SK-N-SH (cell line): Measurements from ENCODE around the gene TBCC. TPM values are rescaled to one million over a fixed set of nuclear protein-coding genes. Genes with fewer than 3 reads are reported as not detected.

ENCODE experiments used
- CTCF ChIA-PET: fragments of 300-600, 350-600 bp; formaldehyde crosslinking; extraction: SDS; loops from one replicate; lab custom pipeline; 2021; lab: Yijun Ruan, JAX
- POLR2A ChIA-PET: fragments of 350-600 bp; sonication (Branson Sonifier 250); formaldehyde crosslinking; extraction: SDS; loops from one replicate; lab custom pipeline; 2020; ENCODE audit warnings: antibody characterized with exemption, inconsistent platforms; lab: Yijun Ruan, JAX
- DNase-seq: peaks from one replicate; pipeline ENCODE4 v3.0.0; 2012
- H2AFZ ChIP-seq: fragments of 200-600 bp; sonication (generic); 2 replicates; pipeline ENCODE4 v1.8.1; 2016; ENCODE audit warnings: antibody characterized with exemption, mild to moderate bottlenecking, low read depth
- H3F3A ChIP-seq: fragments of 200-600 bp; sonication (generic); replicated peaks from 2 replicates; pipeline ENCODE3; 2016; ENCODE audit warnings: antibody characterized with exemption, mild to moderate bottlenecking; ENCODE audit not compliant: insufficient read depth
- H3K27ac ChIP-seq, 2 experiments: fragments of 200-500 bp in 1 of 2; fragments of 200-600 bp in 1 of 2; sonication (Bioruptor generic) in 1 of 2; sonication (generic), shearing (Covaris generic) in 1 of 2; 2 replicates each; pipeline versions ENCODE4 v1.5.1 to v1.6.1; 2014 to 2016; ENCODE audit warnings: low read depth in 2 of 2, inconsistent platforms in 1 of 2, low read length in 1 of 2, mild to moderate bottlenecking in 1 of 2, mixed read lengths in 1 of 2
- H3K27me3 ChIP-seq: fragments of 200-600 bp; sonication (generic), shearing (Covaris generic); 2 replicates; pipeline ENCODE4 v1.6.1; 2016; ENCODE audit warnings: mixed run types; ENCODE audit not compliant: insufficient read depth
- H3K36me3 ChIP-seq, 2 experiments: fragments of 200-500 bp in 1 of 2; fragments of 200-600 bp in 1 of 2; sonication (Bioruptor generic) in 1 of 2; sonication (generic) in 1 of 2; replicated peaks in 1 of 2; 2 replicates each; pipeline versions ENCODE3 to v1.5.1; 2014 to 2016; ENCODE audit warnings: low read length in 1 of 2, mild to moderate bottlenecking in 1 of 2; ENCODE audit not compliant: insufficient read depth in 2 of 2, control insufficient read depth in 1 of 2
- H3K4me1 ChIP-seq, 2 experiments: fragments of 200-500 bp in 1 of 2; fragments of 200-600 bp in 1 of 2; sonication (Bioruptor generic) in 1 of 2; sonication (generic), shearing (Covaris generic) in 1 of 2; 2 replicates each; pipeline versions ENCODE4 v1.5.1 to v1.6.1; 2014 to 2016; ENCODE audit warnings: low read depth in 1 of 2, low read length in 1 of 2, mixed run types in 1 of 2; ENCODE audit not compliant: insufficient read depth in 2 of 2, control insufficient read depth in 1 of 2
- H3K4me2 ChIP-seq: fragments of 200-600 bp; sonication (generic), shearing (Covaris generic); 2 replicates; pipeline ENCODE4 v1.6.1; 2017; ENCODE audit warnings: mixed run types
- H3K4me3 ChIP-seq, 2 experiments: fragments of 200-500 bp in 1 of 2; fragments of 200-600 bp in 1 of 2; sonication (Bioruptor generic) in 1 of 2; sonication (generic), shearing (Covaris generic) in 1 of 2; 2 replicates each; pipeline versions ENCODE4 v1.5.1 to v1.8.1; 2014 to 2016; ENCODE audit warnings: low read depth in 2 of 2, inconsistent platforms in 1 of 2, low read length in 1 of 2, mild to moderate bottlenecking in 1 of 2, mixed read lengths in 1 of 2, moderate library complexity in 1 of 2
- H3K79me2 ChIP-seq: fragments of 200-600 bp; sonication (generic); 2 replicates; pipeline ENCODE4 v1.8.1; 2017; ENCODE audit warnings: mild to moderate bottlenecking; ENCODE audit not compliant: insufficient read depth
- H3K9ac ChIP-seq: fragments of 200-600 bp; sonication (generic); 2 replicates; pipeline ENCODE4 v1.6.1; 2017; ENCODE audit warnings: mixed run types
- H3K9me2 ChIP-seq: fragments of 200-600 bp; sonication (generic); 2 replicates; pipeline ENCODE4 v1.6.1; 2017; ENCODE audit warnings: mixed run types
- H3K9me3 ChIP-seq: fragments of 200-600 bp; sonication (generic); 2 replicates; pipeline ENCODE4 v1.6.1; 2017; ENCODE audit warnings: mixed run types, mild to moderate bottlenecking, moderate library complexity
- H4K20me1 ChIP-seq: fragments of 200-600 bp; sonication (generic); 2 replicates; pipeline ENCODE4 v1.6.1; 2017; ENCODE audit warnings: mild to moderate bottlenecking, mixed run types; ENCODE audit not compliant: insufficient read depth
- ELF1 ChIP-seq: IDR thresholded peaks from 2 replicates; pipeline ENCODE4 v1.4.0; 2012
- FOXJ3 ChIP-seq: sonication (generic); formaldehyde crosslinking; IDR thresholded peaks from 2 replicates; pipeline ENCODE4 v1.5.1; 2020; ENCODE audit warnings: mild to moderate bottlenecking, missing genetic modification reagents
- FOXM1 ChIP-seq: IDR thresholded peaks from 2 replicates; pipeline ENCODE4 v1.4.0; 2012; ENCODE audit warnings: low read depth, mild to moderate bottlenecking
- GATA2 ChIP-seq: sonication (generic); formaldehyde crosslinking; IDR thresholded peaks from 2 replicates; pipeline ENCODE4 v1.5.0; 2020; ENCODE audit warnings: mild to moderate bottlenecking, missing genetic modification reagents
- IRF3 ChIP-seq: fragments of 150-350 bp; IDR thresholded peaks from 2 replicates; pipeline ENCODE4 v1.6.1; 2016; ENCODE audit warnings: mild to moderate bottlenecking, low read depth, low read length
- MAX ChIP-seq: IDR thresholded peaks from 2 replicates; pipeline ENCODE4 v1.4.0; 2012; ENCODE audit warnings: low read depth
- MEF2A ChIP-seq: IDR thresholded peaks from 2 replicates; pipeline ENCODE4 v1.4.0; 2012; ENCODE audit warnings: low read depth, borderline replicate concordance
- NFIC ChIP-seq: IDR thresholded peaks from 2 replicates; pipeline ENCODE4 v1.4.0; 2012; ENCODE audit warnings: borderline replicate concordance
- NRF1 ChIP-seq: IDR thresholded peaks from 2 replicates; pipeline ENCODE4 v1.6.1; 2012; ENCODE audit warnings: low read depth, mild to moderate bottlenecking, low read length
- PBX3 ChIP-seq: IDR thresholded peaks from 2 replicates; pipeline ENCODE4; 2012
- RAD21 ChIP-seq: IDR thresholded peaks from 2 replicates; pipeline ENCODE4 v1.6.1; 2012; ENCODE audit warnings: mild to moderate bottlenecking, low read length
- REST ChIP-seq: IDR thresholded peaks from 2 replicates; pipeline ENCODE4 v1.6.1; 2012; ENCODE audit warnings: mild to moderate bottlenecking, low read depth, low read length, moderate library complexity
- RFX5 ChIP-seq: IDR thresholded peaks from 2 replicates; pipeline ENCODE4 v1.6.1; 2012; ENCODE audit warnings: mild to moderate bottlenecking, improper control_type of control experiment, low read length
- TEAD4 ChIP-seq: IDR thresholded peaks from 2 replicates; pipeline ENCODE4 v1.4.0; 2012; ENCODE audit warnings: mild to moderate bottlenecking, borderline replicate concordance; ENCODE audit not compliant: insufficient read depth
- USF1 ChIP-seq: IDR thresholded peaks from 2 replicates; pipeline ENCODE4 v1.4.0; 2012; ENCODE audit warnings: low read depth, borderline replicate concordance
- USF2 ChIP-seq: fragments of 150-350 bp; IDR thresholded peaks from 2 replicates; pipeline ENCODE4 v1.6.1; 2017; ENCODE audit warnings: antibody characterized with exemption, low read length, low read depth, borderline replicate concordance
- YY1 ChIP-seq: IDR thresholded peaks from 2 replicates; pipeline ENCODE4 v1.4.0; 2012; ENCODE audit warnings: low read depth, mild to moderate bottlenecking
- ZBTB33 ChIP-seq: IDR thresholded peaks from 2 replicates; pipeline ENCODE4 v1.4.0; 2012; ENCODE audit warnings: low read depth, borderline replicate concordance
- WGBS: methylation state at CpG from one replicate; pipeline ENCODE4 v1.1.6; 2017; ENCODE audit warnings: low lambda C conversion rate; 5-methylcytosine and 5-hydroxymethylcytosine counted together
- polyA plus RNA-seq, 3 experiments: library from polyadenylated mRNA; depleted of rRNA; stranded (reverse); fragments of >200 nt; gene quantifications; 2 replicates each; pipeline ENCODE4 v1.2.3, GENCODE V29; 2012

TBCC gene
- 12.7 and 18.2 TPM in 2 replicates for polyA plus RNA-seq (2012; rRNA removed)
- polyA plus RNA-seq (2012; cell fraction: cytosol; rRNA removed) = 12.9 and 15.1 TPM in 2 replicates
- 11.8 and 12.9 TPM in 2 replicates for polyA plus RNA-seq (2012; cell fraction: nucleus; rRNA removed)

GRCh38 chr6:42745640-42746462 lies at the start of gene TBCC:
TBCC (minus strand) TSS chr6:42746103; CDS start chr6:42746073, 30 bp downstream.
- Histone ChIP-seq H3K36me3 (no peaks in the 10 kb centered on the region), H3K27me3 (no peaks in the 10 kb centered on the region), H3K4me3 (peak within 1 kb of the TSS; percentile 75 to 82), H3K9me3 (no peaks in the 10 kb centered on the region), H3K4me1 (peaks cover 19 to 30% of the 10 kb centered on the region in 2 experiments; a peak in 3 of 4 replicates), H3K9ac (peak within 1 kb of the TSS; percentile 87), H4K20me1 (peaks cover 7% of the 10 kb centered on the region; the same call in 1 of the 2 replicates), H3F3A (peaks cover 28% of the 10 kb centered on the region), H3K27ac (peak within 1 kb of the TSS; percentile 93 to 96), H3K9me2 (no peaks in the 10 kb centered on the region), H3K79me2 (peaks cover 40% of the 10 kb centered on the region), H3K4me2 (peak within 1 kb of the TSS; percentile 96), H2AFZ (peak within 1 kb of the TSS; percentile 69; the same call in 1 of the 2 replicates)
- DNase-seq = peak; percentile 97
- ChIA-PET POLR2A (interaction anchor here (0.6 to 4.4 kb wide), 14 partner anchors 9 to 576 kb away, joined by 3 to 59 read pairs (median 4); partner anchors contain the start of genes BICRAL, CNPY3, PEX6 and PPP2R5D), CTCF (interaction anchor here (1.2 to 3.2 kb wide), 5 partner anchors 18 to 155 kb away, joined by 3 to 17 read pairs (median 5); partner anchors contain the start of gene BICRAL)
- WGBS = 1% methylated on average over 42 of the region's 57 CpGs
- TF ChIP-seq FOXM1 (no peak), ZBTB33 (no peak), FOXJ3 (CRISPR knock-in tag) (no peak), ELF1 (peak; percentile 63; the same call in 1 of the 2 replicates), IRF3 (no peak), RAD21 (no peak), USF2 (no peak), GATA2 (CRISPR knock-in tag) (no peak), NRF1 (no peak), MAX (peak; percentile 77), REST (peak; percentile 62; the same call in 1 of the 2 replicates), NFIC (no peak), PBX3 (no peak), USF1 (no peak), TEAD4 (no peak), RFX5 (peak; percentile 85), MEF2A (no peak), YY1 (peak; percentile 92)
